ENCODE measurements around the gene DPP3. TPM values are rescaled to one million over a fixed set of nuclear protein-coding genes. Genes with fewer than 3 reads are reported as not detected.

Gene DPP3
- total RNA-seq, 1 experiment from 2014 or later, result 84.0 TPM

- no peak for DNase-seq (ENCODE audit: low read depth)
Measured at GRCh38 chr11:66556086-66556485, 75.9 kb downstream of the DPP3 start.

- DNase-seq (ENCODE audit: low read depth), result no peak
Measured at GRCh38 chr11:66557733-66558326, 77.6 kb downstream of the DPP3 start.

Other genes with a start within 250 kb of the DPP3 start
- 14.2 and 22.5 TPM in 2 replicates for gene KLC2, start 222.7 kb upstream of the DPP3 start, total RNA-seq (2014; rRNA removed; shearing (Covaris generic))
- gene RAB1B, start 211.8 kb upstream of the DPP3 start, total RNA-seq (2014; rRNA removed; shearing (Covaris generic)), result 77.0 and 84.4 TPM in 2 replicates
- gene CNIH2, start 202.3 kb upstream of the DPP3 start, total RNA-seq (2014; rRNA removed; shearing (Covaris generic)), result 0.40 and 0.98 TPM in 2 replicates
- gene YIF1A, start 191.3 kb upstream of the DPP3 start, total RNA-seq (2014; rRNA removed; shearing (Covaris generic)), result 135 and 143 TPM in 2 replicates
- gene TMEM151A, start 188.5 kb upstream of the DPP3 start, total RNA-seq (2014; rRNA removed; shearing (Covaris generic)), result 0.60 TPM in 1 of 2 replicates, not detected in the other
- gene CD248, start 163.4 kb upstream of the DPP3 start, total RNA-seq (2014; rRNA removed; shearing (Covaris generic)), result 0.06 TPM in 1 of 2 replicates, not detected in the other
- 13.2 and 14.6 TPM in 2 replicates for gene RIN1, start 144.0 kb upstream of the DPP3 start, total RNA-seq (2014; rRNA removed; shearing (Covaris generic))
- 111 and 124 TPM in 2 replicates for gene BRMS1, start 135.3 kb upstream of the DPP3 start, total RNA-seq (2014; rRNA removed; shearing (Covaris generic))
- 30.0 and 34.5 TPM in 2 replicates for gene B4GAT1, start 132.8 kb upstream of the DPP3 start, total RNA-seq (2014; rRNA removed; shearing (Covaris generic))
- 0.48 and 0.86 TPM in 2 replicates for gene SLC29A2, start 108.7 kb upstream of the DPP3 start, total RNA-seq (2014; rRNA removed; shearing (Covaris generic))
- gene NPAS4, start 59.4 kb upstream of the DPP3 start, total RNA-seq (2014; rRNA removed; shearing (Covaris generic)), result 0.11 TPM in 1 of 2 replicates, not detected in the other
- gene MRPL11, start 41.6 kb upstream of the DPP3 start, total RNA-seq (2014; rRNA removed; shearing (Covaris generic)), result 107 and 157 TPM in 2 replicates
- 1.8 and 2.1 TPM in 2 replicates for gene PELI3, start 13.5 kb upstream of the DPP3 start, total RNA-seq (2014; rRNA removed; shearing (Covaris generic))
- gene BBS1, start 30.2 kb downstream of the DPP3 start, total RNA-seq (2014; rRNA removed; shearing (Covaris generic)), result 3.9 and 15.7 TPM in 2 replicates
- 8.7 and 10.6 TPM in 2 replicates for gene ZDHHC24, start 65.6 kb downstream of the DPP3 start, total RNA-seq (2014; rRNA removed; shearing (Covaris generic))
- not detected in 2 replicates for gene ACTN3, start 66.5 kb downstream of the DPP3 start, total RNA-seq (2014; rRNA removed; shearing (Covaris generic))
- 7.5 and 9.5 TPM in 2 replicates for gene CTSF, start 88.2 kb downstream of the DPP3 start, total RNA-seq (2014; rRNA removed; shearing (Covaris generic))
- gene CCDC87, start 112.6 kb downstream of the DPP3 start, total RNA-seq (2014; rRNA removed; shearing (Covaris generic)), result 0.27 TPM in 1 of 2 replicates, not detected in the other
- 15.0 and 18.1 TPM in 2 replicates for gene CCS, start 112.8 kb downstream of the DPP3 start, total RNA-seq (2014; rRNA removed; shearing (Covaris generic))
- gene RBM14, start 136.2 kb downstream of the DPP3 start, total RNA-seq (2014; rRNA removed; shearing (Covaris generic)), result 37.5 and 45.5 TPM in 2 replicates
- 87.1 and 107 TPM in 2 replicates for gene RBM4, start 158.3 kb downstream of the DPP3 start, total RNA-seq (2014; rRNA removed; shearing (Covaris generic))
- 12.7 and 12.9 TPM in 2 replicates for gene RBM4B, start 197.5 kb downstream of the DPP3 start, total RNA-seq (2014; rRNA removed; shearing (Covaris generic))
- gene SPTBN2, start 248.8 kb downstream of the DPP3 start, total RNA-seq (2014; rRNA removed; shearing (Covaris generic)), result 28.5 and 37.1 TPM in 2 replicates